Keratinocyte (primary cell): ENCODE measurements around the gene ZNF362.

Experiments
- EZH2 ChIP-seq: IDR thresholded peaks from one replicate; pipeline ENCODE4 v1.6.1; 2012; ENCODE audit warnings: inconsistent platforms, mild to moderate bottlenecking, low read length, moderate library complexity
- TF ChIP-seq, protein P1 (sequence below), 3 experiments: IDR thresholded peaks in 1 of 3; conservative IDR thresholded peaks in 1 of 3; optimal IDR thresholded peaks in 1 of 3; 2 replicates in 2 of 3; 3 replicates in 1 of 3; pipeline versions ENCODE3 to v1.5.1; 2011; ENCODE audit warnings: low read length in 3 of 3, mild to moderate bottlenecking in 3 of 3, moderate library complexity in 2 of 3, control low read depth in 1 of 3, inconsistent platforms in 1 of 3; ENCODE audit not compliant: insufficient read depth in 2 of 3; ENCODE audit errors: extremely low read depth in 1 of 3

DNA sequence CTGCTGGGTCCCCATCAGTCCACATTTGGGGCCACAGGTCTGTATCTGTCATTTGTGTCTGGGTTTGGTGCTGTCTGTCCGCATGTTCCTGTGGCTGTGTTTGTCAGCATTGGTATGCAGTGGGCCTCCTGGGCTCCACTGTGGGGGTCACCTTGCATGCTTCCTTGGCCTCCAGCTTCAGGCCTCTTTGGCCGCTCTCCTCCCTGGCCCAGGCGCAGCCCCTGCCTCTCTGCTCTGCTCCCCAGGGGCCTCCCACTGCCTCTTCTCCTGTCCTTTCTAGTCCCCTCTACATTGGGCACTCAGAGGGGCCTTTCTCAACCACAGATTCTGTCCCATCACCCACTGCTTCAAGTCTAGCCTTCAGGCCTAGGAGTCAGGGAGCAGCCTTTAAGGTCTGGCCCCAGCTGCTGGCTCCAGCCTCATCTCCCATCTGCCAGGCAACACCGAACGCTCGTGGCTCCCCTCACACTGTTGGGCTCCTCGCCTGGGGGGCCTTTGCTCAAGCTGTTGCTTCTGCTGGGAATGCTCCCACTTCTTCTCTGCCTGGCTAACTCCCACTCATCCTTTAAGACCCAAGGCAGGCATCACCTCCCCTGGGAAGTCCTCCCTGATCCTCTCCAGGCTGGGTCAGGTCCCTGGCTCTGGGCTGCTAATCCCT lies 14.6 kb downstream of the ZNF362 start:
- TF ChIP-seq, protein P1, sequence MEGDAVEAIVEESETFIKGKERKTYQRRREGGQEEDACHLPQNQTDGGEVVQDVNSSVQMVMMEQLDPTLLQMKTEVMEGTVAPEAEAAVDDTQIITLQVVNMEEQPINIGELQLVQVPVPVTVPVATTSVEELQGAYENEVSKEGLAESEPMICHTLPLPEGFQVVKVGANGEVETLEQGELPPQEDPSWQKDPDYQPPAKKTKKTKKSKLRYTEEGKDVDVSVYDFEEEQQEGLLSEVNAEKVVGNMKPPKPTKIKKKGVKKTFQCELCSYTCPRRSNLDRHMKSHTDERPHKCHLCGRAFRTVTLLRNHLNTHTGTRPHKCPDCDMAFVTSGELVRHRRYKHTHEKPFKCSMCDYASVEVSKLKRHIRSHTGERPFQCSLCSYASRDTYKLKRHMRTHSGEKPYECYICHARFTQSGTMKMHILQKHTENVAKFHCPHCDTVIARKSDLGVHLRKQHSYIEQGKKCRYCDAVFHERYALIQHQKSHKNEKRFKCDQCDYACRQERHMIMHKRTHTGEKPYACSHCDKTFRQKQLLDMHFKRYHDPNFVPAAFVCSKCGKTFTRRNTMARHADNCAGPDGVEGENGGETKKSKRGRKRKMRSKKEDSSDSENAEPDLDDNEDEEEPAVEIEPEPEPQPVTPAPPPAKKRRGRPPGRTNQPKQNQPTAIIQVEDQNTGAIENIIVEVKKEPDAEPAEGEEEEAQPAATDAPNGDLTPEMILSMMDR (optimal IDR thresholded peaks at IDR 0.05 in 1 of 3, IDR thresholded peaks at IDR 0.05 in 1 of 3, conservative IDR thresholded peaks at IDR 0.05 in 1 of 3; ENCODE audit: extremely low read depth in 1 of 3, insufficient read depth in 2 of 3, low read length in 3 of 3): no peak
- TF ChIP-seq EZH2: no peak
